Measurements from ENCODE around the gene DNAJB2.

DNA sequence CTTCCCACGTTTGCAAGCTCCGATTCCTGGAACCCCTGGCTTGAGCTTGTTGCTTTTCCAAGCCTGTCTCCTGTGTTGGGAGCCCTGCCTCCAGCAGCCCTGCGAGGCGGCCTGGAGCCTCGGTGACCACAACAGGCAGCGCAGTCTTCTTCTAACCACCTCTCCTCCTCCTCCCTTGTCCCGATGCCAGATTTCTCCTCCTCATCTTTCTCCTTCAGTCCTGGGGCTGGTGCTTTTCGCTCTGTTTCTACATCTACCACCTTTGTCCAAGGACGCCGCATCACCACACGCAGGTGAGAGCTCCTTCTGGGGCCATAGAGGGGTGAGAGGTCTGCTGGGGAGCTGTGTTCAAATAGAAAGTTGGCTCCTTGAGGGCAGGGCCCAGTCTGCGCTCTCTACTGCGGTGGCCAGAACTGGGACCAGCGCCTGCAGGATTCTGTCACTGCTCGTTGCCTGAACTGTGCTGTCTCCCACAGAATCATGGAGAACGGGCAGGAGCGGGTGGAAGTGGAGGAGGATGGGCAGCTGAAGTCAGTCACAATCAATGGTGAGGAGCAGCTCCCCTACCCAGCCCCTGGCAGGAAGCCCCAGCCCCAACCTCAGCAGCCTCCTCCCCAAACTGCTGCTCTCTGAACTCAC, 3.9 kb downstream of the DNAJB2 start:
- TF ChIP-seq ZNF274 (IDR thresholded peaks at IDR 0.05; ENCODE audit: low read depth, low read length) (no peak), YY1 (IDR thresholded peaks at IDR 0.05; ENCODE audit: insufficient read depth, insufficient read length) (no peak), SUZ12 (IDR thresholded peaks at IDR 0.05; ENCODE audit: extremely low read depth, insufficient read depth, insufficient read length) (no peak)
